ENCODE data around the gene RNF167. TPM values are rescaled to one million over a fixed set of nuclear protein-coding genes. Genes with fewer than 3 reads are reported as not detected.

The RNF167 gene
- total RNA-seq = 14.8 and 15.2 TPM in 2 replicates

DNA sequence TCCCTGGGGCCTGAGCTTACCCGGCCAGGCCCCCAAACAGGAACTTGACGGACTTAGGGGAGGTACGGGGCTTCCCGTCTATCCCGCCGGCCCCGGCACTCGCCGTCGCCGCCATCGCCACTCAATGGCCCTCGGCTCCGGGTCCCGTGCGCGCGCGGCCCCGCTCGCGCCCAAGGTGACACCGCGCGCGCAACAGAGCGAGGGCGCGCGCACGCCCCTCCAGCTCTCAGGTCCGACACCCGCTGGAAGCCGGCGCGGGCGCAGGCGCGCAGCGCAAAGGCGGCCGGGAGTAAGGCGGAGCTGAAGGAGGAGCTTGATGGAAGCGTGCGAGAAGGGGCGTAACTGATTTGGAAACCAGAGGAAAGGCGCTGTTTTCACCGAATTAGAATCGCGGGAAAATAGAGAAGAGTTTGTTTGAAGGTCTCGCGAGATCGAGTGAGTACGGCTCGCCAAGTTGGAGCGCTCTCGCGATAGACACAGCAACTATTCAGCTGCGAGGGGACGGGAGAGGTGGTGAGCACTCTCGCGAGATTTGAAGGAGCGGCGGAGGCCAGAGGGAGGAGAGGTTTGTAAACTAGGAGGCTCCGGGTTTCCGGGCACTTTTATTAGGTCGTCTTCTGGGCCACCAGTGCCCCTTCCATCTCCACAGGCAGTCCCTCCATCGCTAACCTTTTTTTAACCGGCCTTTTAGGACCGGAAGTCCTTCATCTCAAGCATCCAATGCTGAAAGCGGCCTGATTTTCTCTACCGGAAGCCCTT lies at the start of gene RNF167, which contains the start of gene SLC25A11:
TSS of gene RNF167 (plus strand) at position 473 of the 759 bp plus-strand sequence. CDS start 642 bp downstream, outside the sequence.
TSS of gene SLC25A11 (minus strand) at position 251 of the 759 bp plus-strand sequence. CDS start at position 115, 136 bp downstream.
- DNase-seq (ENCODE audit: low read depth, low spot score) = peak; percentile 99

DNA sequence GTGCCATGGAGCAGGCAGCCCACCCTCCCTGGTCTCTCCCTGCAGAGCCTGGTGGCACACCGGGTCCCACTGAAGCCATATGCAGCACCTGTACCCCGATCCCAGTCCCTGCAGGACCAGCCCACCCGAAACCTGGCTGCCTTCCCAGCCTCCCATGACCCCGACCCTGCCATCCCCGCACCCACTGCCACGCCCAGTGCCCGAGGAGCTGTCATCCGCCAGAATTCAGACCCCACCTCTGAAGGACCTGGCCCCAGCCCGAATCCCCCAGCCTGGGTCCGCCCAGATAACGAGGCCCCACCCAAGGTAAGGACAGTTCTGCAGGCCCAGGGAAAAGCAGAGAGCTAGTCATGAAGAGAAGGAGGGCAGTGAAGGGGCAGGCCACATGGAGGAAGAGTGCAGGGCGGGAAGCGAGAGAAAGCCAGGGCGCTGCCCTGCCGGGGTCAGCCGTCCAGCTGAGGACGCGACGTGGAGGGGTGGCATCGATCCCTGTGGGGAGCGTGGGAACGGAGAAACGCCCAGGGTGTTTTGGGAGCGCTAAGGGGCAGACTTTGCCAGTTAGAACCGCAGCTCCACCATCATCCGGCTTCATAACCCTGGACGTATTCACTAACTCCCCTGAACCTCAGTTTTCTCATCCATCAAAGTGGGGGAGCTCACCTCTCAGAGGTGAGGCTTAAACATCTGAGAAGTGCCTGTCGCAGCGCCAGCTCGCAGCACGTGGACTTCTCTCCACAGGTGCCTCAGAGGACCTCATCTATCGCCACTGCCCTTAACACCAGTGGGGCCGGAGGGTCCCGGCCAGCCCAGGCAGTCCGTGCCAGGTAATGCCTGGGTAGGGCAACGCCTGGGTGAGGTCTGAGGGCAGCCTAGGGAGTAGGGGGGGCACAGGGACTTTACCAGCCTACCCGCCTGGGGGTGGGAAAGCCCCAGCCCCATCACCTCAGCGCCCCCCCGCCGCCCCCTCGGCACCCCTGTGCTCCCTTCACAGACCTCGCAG lies 48.4 kb upstream of the RNF167 start:
- no peak for DNase-seq (ENCODE audit: low read depth, low spot score)

DNA sequence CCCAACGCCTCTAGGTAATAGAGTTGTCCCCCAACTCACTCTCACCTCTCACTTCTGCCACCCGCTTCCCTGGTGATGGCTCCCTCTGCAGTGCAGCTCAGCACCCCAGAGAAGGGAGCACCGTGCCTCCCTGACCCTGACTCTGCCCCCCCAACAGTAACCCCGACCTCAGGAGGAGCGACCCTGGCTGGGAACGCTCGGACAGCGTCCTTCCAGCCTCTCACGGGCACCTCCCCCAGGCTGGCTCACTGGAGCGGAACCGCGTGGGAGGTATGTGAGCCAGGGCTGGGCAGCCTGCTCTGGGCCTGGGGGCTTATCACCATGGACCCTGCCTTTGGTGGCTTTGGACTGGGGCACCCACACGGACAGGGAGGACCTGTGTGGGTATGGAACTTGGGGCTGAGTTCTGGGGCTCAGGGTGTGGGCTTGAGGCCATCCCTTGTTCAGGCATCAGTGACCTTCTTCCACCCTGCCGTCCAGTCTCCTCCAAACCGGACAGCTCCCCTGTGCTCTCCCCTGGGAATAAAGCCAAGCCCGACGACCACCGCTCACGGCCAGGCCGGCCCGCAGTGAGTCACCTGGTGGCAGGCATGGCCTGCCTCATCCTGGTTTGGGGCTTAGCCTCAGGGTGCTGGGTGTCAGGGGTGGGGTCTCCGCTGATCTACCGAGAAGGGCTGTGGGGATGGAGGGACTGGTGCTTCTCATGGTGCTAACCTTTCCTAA lies 47.4 kb upstream of the RNF167 start:
- DNase-seq (ENCODE audit: low read depth, low spot score) = no peak

DNA sequence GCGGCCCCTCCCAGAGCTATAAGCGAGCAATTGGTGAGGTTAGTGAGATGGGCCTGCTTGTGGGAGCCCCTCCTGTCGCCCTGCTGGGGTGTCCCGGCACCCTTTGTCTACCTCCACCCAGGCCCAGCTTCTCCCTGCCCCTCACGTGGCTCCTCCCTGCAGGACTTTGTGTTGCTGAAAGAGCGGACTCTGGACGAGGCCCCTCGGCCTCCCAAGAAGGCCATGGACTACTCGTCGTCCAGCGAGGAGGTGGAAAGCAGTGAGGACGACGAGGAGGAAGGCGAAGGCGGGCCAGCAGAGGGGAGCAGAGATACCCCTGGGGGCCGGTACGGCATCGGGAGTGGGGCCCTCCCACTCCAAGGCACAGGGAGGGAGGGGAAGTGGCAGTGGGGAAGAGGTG lies 46.8 kb upstream of the RNF167 start:
- no peak for DNase-seq (ENCODE audit: low read depth, low spot score)

GRCh38 chr17:4893721-4894560 lies 46.1 kb upstream of the RNF167 start:
- no peak for DNase-seq (ENCODE audit: low read depth, low spot score)

GRCh38 chr17:4895121-4895520 lies 44.9 kb upstream of the RNF167 start:
- DNase-seq (ENCODE audit: low read depth, low spot score) = no peak

GRCh38 chr17:4895657-4896331 lies 44.3 kb upstream of the RNF167 start:
- no peak for DNase-seq (ENCODE audit: low read depth, low spot score)

DNA sequence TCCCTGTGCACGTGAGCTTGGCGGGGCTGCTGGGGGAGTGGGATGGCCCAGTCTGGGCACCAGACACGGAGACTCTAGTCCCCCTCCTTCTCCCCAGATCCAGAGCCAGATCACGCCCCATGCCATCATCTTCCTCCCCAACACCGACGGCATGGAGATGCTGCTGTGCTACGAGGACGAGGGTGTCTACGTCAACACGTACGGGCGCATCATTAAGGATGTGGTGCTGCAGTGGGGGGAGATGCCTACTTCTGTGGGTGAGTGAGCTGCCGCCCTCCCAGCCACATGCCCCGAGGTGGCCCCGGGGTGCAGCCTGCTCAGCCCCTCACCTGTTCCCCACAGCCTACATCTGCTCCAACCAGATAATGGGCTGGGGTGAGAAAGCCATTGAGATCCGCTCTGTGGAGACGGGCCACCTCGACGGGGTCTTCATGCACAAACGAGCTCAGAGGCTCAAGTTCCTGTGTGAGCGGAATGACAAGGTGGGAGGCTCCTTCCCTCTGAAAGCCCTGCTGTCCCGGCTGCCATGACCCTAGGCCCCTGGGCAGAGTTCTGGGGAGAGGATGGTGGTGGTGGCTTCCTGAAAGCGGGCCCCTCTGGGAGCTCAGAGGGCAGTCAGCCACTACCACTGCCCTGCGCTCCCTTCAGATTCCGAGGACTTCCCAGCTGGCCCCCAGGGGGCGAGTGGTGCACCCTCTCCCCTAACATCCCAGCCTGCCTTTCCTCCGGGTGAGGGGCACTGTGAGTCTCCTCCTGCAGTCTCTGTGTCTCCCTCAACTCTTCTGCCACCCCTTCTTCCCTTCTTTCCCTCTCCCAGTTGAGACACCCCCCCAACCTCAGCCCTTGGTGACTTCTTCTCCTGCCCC lies 43.5 kb upstream of the RNF167 start:
- no peak for DNase-seq (ENCODE audit: low read depth, low spot score)

DNA sequence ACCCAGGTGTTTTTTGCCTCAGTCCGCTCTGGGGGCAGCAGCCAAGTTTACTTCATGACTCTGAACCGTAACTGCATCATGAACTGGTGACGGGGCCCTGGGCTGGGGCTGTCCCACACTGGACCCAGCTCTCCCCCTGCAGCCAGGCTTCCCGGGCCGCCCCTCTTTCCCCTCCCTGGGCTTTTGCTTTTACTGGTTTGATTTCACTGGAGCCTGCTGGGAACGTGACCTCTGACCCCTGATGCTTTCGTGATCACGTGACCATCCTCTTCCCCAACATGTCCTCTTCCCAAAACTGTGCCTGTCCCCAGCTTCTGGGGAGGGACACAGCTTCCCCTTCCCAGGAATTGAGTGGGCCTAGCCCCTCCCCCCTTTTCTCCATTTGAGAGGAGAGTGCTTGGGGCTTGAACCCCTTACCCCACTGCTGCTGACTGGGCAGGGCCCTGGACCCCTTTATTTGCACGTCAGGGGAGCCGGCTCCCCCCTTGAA lies 42.8 kb upstream of the RNF167 start:
- DNase-seq (ENCODE audit: low read depth, low spot score) = no peak

GRCh38 chr17:4897785-4898184 lies 42.3 kb upstream of the RNF167 start:
- DNase-seq (ENCODE audit: low read depth, low spot score) = no peak

GRCh38 chr17:4898351-4898750 lies 41.7 kb upstream of the RNF167 start:
- no peak for DNase-seq (ENCODE audit: low read depth, low spot score)

GRCh38 chr17:4898927-4899326 lies 41.1 kb upstream of the RNF167 start:
- no peak for DNase-seq (ENCODE audit: low read depth, low spot score)

DNA sequence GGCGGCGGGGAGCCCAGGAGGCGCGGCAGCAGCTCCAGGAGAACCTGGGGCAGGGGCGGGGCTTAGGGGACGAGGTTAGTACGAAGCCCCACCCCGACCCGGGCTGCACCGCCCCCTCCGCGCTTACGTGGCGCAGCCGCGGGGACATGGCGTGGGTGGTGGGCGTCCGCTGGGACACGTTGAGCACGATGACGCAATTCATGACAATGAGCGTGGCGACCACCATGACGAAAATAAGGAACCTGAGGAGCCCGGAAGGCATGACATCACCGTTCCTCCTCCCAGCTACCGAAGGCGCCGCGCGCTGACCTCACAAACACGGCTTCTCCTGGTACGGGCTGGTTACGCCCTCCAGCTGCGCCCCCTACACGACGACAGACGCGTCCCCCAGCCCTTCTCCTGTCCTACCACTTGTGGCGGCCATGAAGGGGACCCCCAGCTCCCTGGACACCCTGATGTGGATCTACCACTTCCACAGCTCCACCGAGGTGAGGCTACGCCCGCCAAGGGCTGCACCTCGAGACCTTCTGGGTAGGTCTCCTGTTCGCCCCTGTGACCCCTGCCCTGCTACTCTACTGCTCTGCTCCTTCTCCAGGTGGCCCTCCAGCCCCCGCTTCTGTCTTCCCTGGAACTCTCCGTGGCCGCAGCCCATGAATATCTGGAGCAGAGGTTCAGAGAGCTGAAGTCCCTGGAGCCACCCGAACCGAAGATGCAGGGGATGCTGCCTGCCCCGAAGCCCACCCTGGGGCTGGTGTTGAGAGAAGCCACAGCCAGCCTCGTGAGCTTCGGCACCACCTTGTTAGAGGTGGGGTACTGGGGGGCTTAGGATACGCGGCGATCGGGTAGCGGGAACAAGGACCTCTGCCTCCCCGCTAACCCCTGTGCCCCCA lies 40.5 kb upstream of the RNF167 start, which contains the start of gene C17orf107:
TSS of gene C17orf107 (plus strand) at position 196 of the 890 bp plus-strand sequence. CDS start at position 423, 227 bp downstream.
- DNase-seq (ENCODE audit: low read depth, low spot score) = peak; percentile 36

DNA sequence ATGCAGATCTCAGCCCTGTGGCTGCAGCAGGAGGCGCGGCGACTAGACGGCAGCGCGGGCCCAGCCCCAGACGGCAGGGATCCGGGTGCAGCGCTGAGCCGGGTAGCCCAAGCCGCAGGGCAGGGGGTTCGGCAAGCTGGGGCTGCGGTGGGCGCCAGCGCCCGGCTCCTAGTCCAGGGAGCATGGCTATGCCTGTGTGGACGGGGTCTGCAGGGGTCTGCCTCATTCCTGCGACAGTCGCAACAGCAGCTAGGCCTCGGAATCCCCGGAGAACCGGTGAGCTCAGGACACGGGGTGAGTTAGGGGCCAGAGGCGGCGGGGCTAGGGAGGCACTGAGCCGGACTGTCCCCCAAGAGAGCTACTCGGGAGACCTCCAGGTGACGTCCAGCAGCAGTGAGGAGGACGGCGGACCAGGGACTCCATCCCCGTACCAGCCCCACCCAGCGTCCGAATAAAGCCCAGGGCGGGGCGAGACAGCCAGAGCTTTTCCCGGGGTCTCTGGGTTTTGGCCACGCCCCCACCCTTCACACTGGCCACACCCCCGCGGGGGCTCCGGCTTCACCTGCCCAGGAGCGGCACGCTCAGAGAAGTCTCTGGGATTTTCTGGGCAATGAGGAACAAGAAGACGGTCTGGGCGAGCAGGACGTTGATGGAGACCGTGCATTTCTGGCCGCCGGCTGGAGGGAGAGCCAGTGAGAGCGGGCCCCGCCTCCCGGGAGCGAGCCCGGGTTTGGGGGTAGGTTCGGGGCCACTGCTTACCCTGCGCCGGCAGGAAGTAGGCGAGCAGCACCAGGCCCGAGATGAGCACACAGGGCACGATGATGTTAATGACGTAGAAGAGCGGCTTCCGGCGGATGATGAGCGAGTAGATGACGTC lies 39.6 kb upstream of the RNF167 start:
- DNase-seq (ENCODE audit: low read depth, low spot score) = no peak

GRCh38 chr17:4901108-4901647 lies 38.9 kb upstream of the RNF167 start:
- DNase-seq (ENCODE audit: low read depth, low spot score) = no peak

GRCh38 chr17:4901648-4902344 lies 38.3 kb upstream of the RNF167 start:
- DNase-seq (ENCODE audit: low read depth, low spot score) = no peak

All from pulmonary artery endothelial cell (primary cell).